Sciatic nerve (tissue), 1 donor: ENCODE measurements around the gene SYT14. TPM values are rescaled to one million over a fixed set of nuclear protein-coding genes. Genes with fewer than 3 reads are reported as not detected.

Experiments used
- total RNA-seq: library from RNA; stranded (reverse); fragmentation: NEBNext Ultra II Directional; extraction: Animal tissue kit (Norgen Biotek cat#: 25700); gene quantifications from one replicate; pipeline ENCODE4 v1.2.1, GENCODE V29; 2021
- donor health status: DM: no; HTN: no; CAD: no.

The SYT14 gene
- total RNA-seq, 1 donor from 2014 or later, result 3.8 TPM

Other genes starting within 250 kb of the SYT14 start
- gene HSD11B1, start 233.4 kb upstream of the SYT14 start, total RNA-seq, result 6.0 TPM
- 8.3 TPM for gene TRAF3IP3, start 182.2 kb upstream of the SYT14 start, total RNA-seq
- gene C1orf74, start 153.7 kb upstream of the SYT14 start, total RNA-seq, result 1.5 TPM
- gene IRF6, start 132.1 kb upstream of the SYT14 start, total RNA-seq, result 1.8 TPM
- 7.7 TPM for gene UTP25, start 110.2 kb upstream of the SYT14 start, total RNA-seq